Measurements from ENCODE around the gene CFAP61. TPM values are rescaled to one million over a fixed set of nuclear protein-coding genes. Genes with fewer than 3 reads are reported as not detected.
A peak's percentile ranks its signal among the peaks of the same experiment; 100 is the strongest.

The CFAP61 gene
- total and polyA plus RNA-seq, 3 experiments from 2014 or later, result not detected

GRCh38 chr20:20201639-20202038 lies 149.3 kb downstream of the CFAP61 start:
- Histone ChIP-seq H3K4me1 (ENCODE audit: insufficient read depth, low read length) (no peaks in the 10 kb centered on the region), H3K27ac (ENCODE audit: low read depth, low read length) (no peak overlapping the region), H3K36me3 (ENCODE audit: insufficient read depth, low read length) (no peaks in the 10 kb centered on the region), H3K4me3 (ENCODE audit: low read length) (no peak overlapping the region), H3K27me3 (ENCODE audit: insufficient read depth, low read length, poor library complexity, severe bottlenecking) (no peaks in the 10 kb centered on the region), H3K9me3 (ENCODE audit: low read length) (no peaks in the 10 kb centered on the region)
- no peak for DNase-seq
- no peaks in the 10 kb centered on the region for H3K9me3 Mint-ChIP-seq
- POLR2A ChIA-PET, result no interaction called here
- no peak overlapping the region for H3K27ac Mint-ChIP-seq
- peaks cover 12 to 29% of the 10 kb centered on the region in 2 donors for H3K27me3 Mint-ChIP-seq
- no peak overlapping the region for H3K4me3 Mint-ChIP-seq
- H3K4me1 Mint-ChIP-seq, result peaks cover 0 to 8% (median 0%) of the 10 kb centered on the region in 3 donors
- H3K36me3 Mint-ChIP-seq, result peaks cover 0 to 5% (median 0%) of the 10 kb centered on the region in 3 donors
- CTCF ChIA-PET, result no interaction called here

GRCh38 chr20:20202768-20203167 lies 150.4 kb downstream of the CFAP61 start:
- no peaks in the 10 kb centered on the region for H3K27me3 ChIP-seq (ENCODE audit: insufficient read depth, low read length, poor library complexity, severe bottlenecking)
- Mint-ChIP-seq H3K4me3 (no peak overlapping the region), H3K4me1 (peaks cover 0 to 10% (median 2%) of the 10 kb centered on the region in 3 donors), H3K27me3 (peaks cover 13 to 29% of the 10 kb centered on the region in 2 donors), H3K9me3 (no peaks in the 10 kb centered on the region), H3K36me3 (no peaks in the 10 kb centered on the region), H3K27ac (no peak overlapping the region)
- no peaks in the 10 kb centered on the region for H3K9me3 ChIP-seq (ENCODE audit: low read length)
- no peak for DNase-seq
- ChIA-PET CTCF (no interaction called here), POLR2A (no interaction called here)
- H3K4me1 ChIP-seq (ENCODE audit: insufficient read depth, low read length), result no peaks in the 10 kb centered on the region
- H3K36me3 ChIP-seq (ENCODE audit: insufficient read depth, low read length), result no peaks in the 10 kb centered on the region
- no peak overlapping the region for H3K4me3 ChIP-seq (ENCODE audit: low read length)
- H3K27ac ChIP-seq (ENCODE audit: low read depth, low read length), result no peak overlapping the region

GRCh38 chr20:20203784-20204183 lies 151.5 kb downstream of the CFAP61 start:
- no peak for DNase-seq
- CTCF ChIA-PET, result no interaction called here
- Mint-ChIP-seq H3K9me3 (no peaks in the 10 kb centered on the region), H3K4me1 (peaks cover 0 to 13% (median 6%) of the 10 kb centered on the region in 3 donors), H3K27ac (no peak overlapping the region), H3K27me3 (peaks cover 16 to 29% of the 10 kb centered on the region in 2 donors), H3K36me3 (no peaks in the 10 kb centered on the region), H3K4me3 (no peak overlapping the region)
- no peak overlapping the region for H3K27ac ChIP-seq (ENCODE audit: low read depth, low read length)
- POLR2A ChIA-PET, result no interaction called here
- H3K4me1 ChIP-seq (ENCODE audit: insufficient read depth, low read length), result no peaks in the 10 kb centered on the region
- H3K36me3 ChIP-seq (ENCODE audit: insufficient read depth, low read length), result no peaks in the 10 kb centered on the region
- H3K27me3 ChIP-seq (ENCODE audit: insufficient read depth, low read length, poor library complexity, severe bottlenecking), result no peaks in the 10 kb centered on the region
- no peak overlapping the region for H3K4me3 ChIP-seq (ENCODE audit: low read length)
- no peaks in the 10 kb centered on the region for H3K9me3 ChIP-seq (ENCODE audit: low read length)

GRCh38 chr20:20204256-20204655 lies 151.9 kb downstream of the CFAP61 start:
- H3K27ac ChIP-seq (ENCODE audit: low read depth, low read length), result no peak overlapping the region
- H3K9me3 ChIP-seq (ENCODE audit: low read length), result no peaks in the 10 kb centered on the region
- H3K4me3 ChIP-seq (ENCODE audit: low read length), result no peak overlapping the region
- no peaks in the 10 kb centered on the region for H3K4me1 ChIP-seq (ENCODE audit: insufficient read depth, low read length)
- H3K9me3 Mint-ChIP-seq, result no peaks in the 10 kb centered on the region
- no peak overlapping the region for H3K4me3 Mint-ChIP-seq
- CTCF ChIA-PET, result no interaction called here
- H3K4me1 Mint-ChIP-seq, result peaks cover 0 to 13% (median 6%) of the 10 kb centered on the region in 3 donors
- H3K36me3 Mint-ChIP-seq, result no peaks in the 10 kb centered on the region
- H3K36me3 ChIP-seq (ENCODE audit: insufficient read depth, low read length), result no peaks in the 10 kb centered on the region
- POLR2A ChIA-PET, result no interaction called here
- no peak for DNase-seq
- H3K27me3 ChIP-seq (ENCODE audit: insufficient read depth, low read length, poor library complexity, severe bottlenecking), result no peaks in the 10 kb centered on the region
- peaks cover 16 to 29% of the 10 kb centered on the region in 2 donors for H3K27me3 Mint-ChIP-seq
- no peak overlapping the region for H3K27ac Mint-ChIP-seq

GRCh38 chr20:20205141-20205861 lies 153.0 kb downstream of the CFAP61 start:
- POLR2A ChIA-PET, result no interaction called here
- CTCF ChIA-PET, result no interaction called here
- DNase-seq, result no peak
- H3K4me3 ChIP-seq (ENCODE audit: low read length), result no peak overlapping the region
- no peaks in the 10 kb centered on the region for H3K36me3 Mint-ChIP-seq
- no peaks in the 10 kb centered on the region for H3K9me3 ChIP-seq (ENCODE audit: low read length)
- no peak overlapping the region for H3K27ac ChIP-seq (ENCODE audit: low read depth, low read length)
- H3K4me1 Mint-ChIP-seq, result peaks cover 0 to 13% (median 6%) of the 10 kb centered on the region in 3 donors
- H3K4me3 Mint-ChIP-seq, result no peak overlapping the region
- no peaks in the 10 kb centered on the region for H3K4me1 ChIP-seq (ENCODE audit: insufficient read depth, low read length)
- no peaks in the 10 kb centered on the region for H3K36me3 ChIP-seq (ENCODE audit: insufficient read depth, low read length)
- H3K27ac Mint-ChIP-seq, result no peak overlapping the region
- H3K27me3 ChIP-seq (ENCODE audit: insufficient read depth, low read length, poor library complexity, severe bottlenecking), result no peaks in the 10 kb centered on the region
- H3K27me3 Mint-ChIP-seq, result peaks cover 19 to 29% of the 10 kb centered on the region in 2 donors
- H3K9me3 Mint-ChIP-seq, result no peaks in the 10 kb centered on the region

GRCh38 chr20:20205862-20206236 lies 153.5 kb downstream of the CFAP61 start:
- Histone ChIP-seq H3K27me3 (ENCODE audit: insufficient read depth, low read length, poor library complexity, severe bottlenecking) (no peaks in the 10 kb centered on the region), H3K4me3 (ENCODE audit: low read length) (no peak overlapping the region), H3K36me3 (ENCODE audit: insufficient read depth, low read length) (no peaks in the 10 kb centered on the region), H3K27ac (ENCODE audit: low read depth, low read length) (no peak overlapping the region), H3K4me1 (ENCODE audit: insufficient read depth, low read length) (no peaks in the 10 kb centered on the region), H3K9me3 (ENCODE audit: low read length) (no peaks in the 10 kb centered on the region)
- POLR2A ChIA-PET, result no interaction called here
- Mint-ChIP-seq H3K27ac (no peak overlapping the region), H3K9me3 (no peaks in the 10 kb centered on the region), H3K36me3 (no peaks in the 10 kb centered on the region), H3K27me3 (peaks cover 19 to 29% of the 10 kb centered on the region in 2 donors), H3K4me3 (no peak overlapping the region), H3K4me1 (peaks cover 0 to 13% (median 6%) of the 10 kb centered on the region in 3 donors)
- DNase-seq, result no peak
- CTCF ChIA-PET, result no interaction called here

- Mint-ChIP-seq H3K4me1 (peaks cover 0 to 13% (median 6%) of the 10 kb centered on the region in 3 donors), H3K4me3 (no peak overlapping the region), H3K27ac (peak overlapping the region in 1 of 8 donors; percentile 15), H3K27me3 (peaks cover 19 to 26% of the 10 kb centered on the region in 2 donors), H3K36me3 (no peaks in the 10 kb centered on the region), H3K9me3 (no peaks in the 10 kb centered on the region)
- H3K4me3 ChIP-seq (ENCODE audit: low read length), result no peak overlapping the region
- ChIA-PET POLR2A (no interaction called here), CTCF (no interaction called here)
- H3K27me3 ChIP-seq (ENCODE audit: insufficient read depth, low read length, poor library complexity, severe bottlenecking), result no peaks in the 10 kb centered on the region
- H3K9me3 ChIP-seq (ENCODE audit: low read length), result no peaks in the 10 kb centered on the region
- H3K4me1 ChIP-seq (ENCODE audit: insufficient read depth, low read length), result no peaks in the 10 kb centered on the region
- no peak for DNase-seq
- no peaks in the 10 kb centered on the region for H3K36me3 ChIP-seq (ENCODE audit: insufficient read depth, low read length)
- H3K27ac ChIP-seq (ENCODE audit: low read depth, low read length), result no peak overlapping the region
Observed at GRCh38 chr20:20206788-20207187, 154.5 kb downstream of the CFAP61 start.

- Histone ChIP-seq H3K27ac (ENCODE audit: low read depth, low read length) (no peak overlapping the region), H3K36me3 (ENCODE audit: insufficient read depth, low read length) (no peaks in the 10 kb centered on the region), H3K27me3 (ENCODE audit: insufficient read depth, low read length, poor library complexity, severe bottlenecking) (no peaks in the 10 kb centered on the region), H3K4me1 (ENCODE audit: insufficient read depth, low read length) (no peaks in the 10 kb centered on the region), H3K9me3 (ENCODE audit: low read length) (no peaks in the 10 kb centered on the region), H3K4me3 (ENCODE audit: low read length) (no peak overlapping the region)
- Mint-ChIP-seq H3K27ac (no peak overlapping the region), H3K9me3 (no peaks in the 10 kb centered on the region), H3K4me1 (peaks cover 0 to 13% (median 6%) of the 10 kb centered on the region in 3 donors), H3K36me3 (no peaks in the 10 kb centered on the region), H3K27me3 (peaks cover 20 to 26% of the 10 kb centered on the region in 2 donors), H3K4me3 (no peak overlapping the region)
- no peak for DNase-seq
- ChIA-PET CTCF (no interaction called here), POLR2A (no interaction called here)
Observed at GRCh38 chr20:20207291-20207690, 155.0 kb downstream of the CFAP61 start.
